Activated CD4-positive, alpha-beta T cell treated with anti-CD3 and anti-CD28 coated beads for 24 hours (primary cell): ENCODE measurements around the gene KIF2C.
"Not testable (repeated sequence)": the region's sequence is repeated elsewhere in the genome, so short reads cannot be mapped to it uniquely, and the experiment has no call there.

Source experiments
- DNase-seq, 2 donors: peaks; one replicate each; pipeline ENCODE4 v3.0.0-alpha.2; 2020; ENCODE audit warnings: low read depth in 2 of 2

The KIF2C gene

DNA sequence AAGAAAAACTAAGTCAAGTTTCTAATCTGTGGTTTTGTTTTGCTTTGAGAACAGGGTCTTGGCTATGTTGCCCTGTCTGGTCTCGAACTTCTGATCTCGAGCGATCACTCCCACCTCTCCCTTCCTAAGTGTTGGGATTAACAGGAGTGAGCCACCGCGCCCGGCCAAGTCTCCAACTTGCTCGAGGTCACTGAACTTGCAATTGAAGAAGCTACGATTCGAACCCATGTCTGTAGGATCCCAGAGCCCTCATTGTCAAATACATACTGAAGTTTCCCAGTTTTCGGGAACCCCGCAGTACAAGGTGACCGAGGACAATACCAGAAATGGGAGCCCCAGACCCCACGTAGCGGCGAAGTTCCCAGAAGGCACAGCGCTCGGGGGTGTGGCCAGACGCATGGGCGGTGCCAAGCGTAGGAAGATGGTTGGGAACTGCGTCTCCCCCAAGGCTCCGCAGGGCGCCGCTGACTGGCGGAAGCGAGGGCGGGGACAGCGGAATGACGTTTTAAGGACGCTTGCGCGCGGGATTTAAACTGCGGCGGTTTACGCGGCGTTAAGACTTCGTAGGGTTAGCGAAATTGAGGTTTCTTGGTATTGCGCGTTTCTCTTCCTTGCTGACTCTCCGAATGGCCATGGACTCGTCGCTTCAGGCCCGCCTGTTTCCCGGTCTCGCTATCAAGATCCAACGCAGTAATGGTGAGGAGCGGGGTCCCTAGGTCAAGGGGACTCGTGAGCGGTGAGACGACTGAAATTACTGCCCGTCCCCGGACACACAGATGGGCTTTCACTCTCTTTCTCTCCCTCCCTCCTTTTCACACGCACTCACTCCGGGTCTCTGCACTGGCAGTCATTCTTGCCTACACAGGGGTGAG is at the start of gene KIF2C:
TSS of gene KIF2C (plus strand) at position 531 of the 872 bp plus-strand sequence. CDS start at position 627, 96 bp downstream.
- DNase-seq, result peak; percentile 95 to 96

DNA sequence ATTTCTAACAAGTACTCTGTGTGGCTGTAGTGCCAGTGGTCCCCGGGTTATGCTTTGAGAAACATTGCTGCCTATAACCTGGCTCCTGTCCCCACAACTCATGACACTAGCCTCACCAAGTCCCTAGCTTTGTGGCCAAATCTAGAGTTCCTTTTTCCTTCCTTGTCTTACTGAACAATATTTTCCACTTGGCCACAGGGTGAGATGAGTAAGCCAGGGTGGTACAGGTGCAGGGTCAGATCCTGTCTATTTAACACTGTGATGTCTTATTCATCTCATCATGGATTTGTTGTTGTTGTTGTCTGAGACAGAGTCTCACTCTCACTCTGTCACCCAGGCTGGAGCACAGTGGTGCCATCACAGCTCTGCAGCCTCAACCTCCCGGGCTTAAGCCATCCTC is 46.5 kb upstream of the KIF2C start:
- no peak for DNase-seq

DNA sequence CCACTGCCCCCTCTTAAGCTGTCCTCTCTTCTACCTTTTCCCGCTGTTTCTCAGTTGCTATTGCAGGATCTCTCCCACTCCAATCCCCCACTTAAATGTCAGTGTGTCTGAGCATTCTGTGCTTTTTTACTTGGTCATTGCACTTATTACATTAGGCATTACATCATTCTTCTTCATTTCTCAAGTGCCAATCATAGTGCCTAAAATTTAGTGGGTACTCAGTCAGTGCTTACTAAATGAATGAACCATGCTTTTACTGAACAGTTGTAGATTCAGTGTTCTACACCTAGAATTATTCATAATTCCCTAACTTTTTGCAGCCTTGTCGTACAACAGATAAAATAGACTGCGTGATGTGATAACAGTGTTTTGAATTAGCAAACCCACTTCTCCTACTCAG is 45.7 kb upstream of the KIF2C start:
- no peak for DNase-seq

DNA sequence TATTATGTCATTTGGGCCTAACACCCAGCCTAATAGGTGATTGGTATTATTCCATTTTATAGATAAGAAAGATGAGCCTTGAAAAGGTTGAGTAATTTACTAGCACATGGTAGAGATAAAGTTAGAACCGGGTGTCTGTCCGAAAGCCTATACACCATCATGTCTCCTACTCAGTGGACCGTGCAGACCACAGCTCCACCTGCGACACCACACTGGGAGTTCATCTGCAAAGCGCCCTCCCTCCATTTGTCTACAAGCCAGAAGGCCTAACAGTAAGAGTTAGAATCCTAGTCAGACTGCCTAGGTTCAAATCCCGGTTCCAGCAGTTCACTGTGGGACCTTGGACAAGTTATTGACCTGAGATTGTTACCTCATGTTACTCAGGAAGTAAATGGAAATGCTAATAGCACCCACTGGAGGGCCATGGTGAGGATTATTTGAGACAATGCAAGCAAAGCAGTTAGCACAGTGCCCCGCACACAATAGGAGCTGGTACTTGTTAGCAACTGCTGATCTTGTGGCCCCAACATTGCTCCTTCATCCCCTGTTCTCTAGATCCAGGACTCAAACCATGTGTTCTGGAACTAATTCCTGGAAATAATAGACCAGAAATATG is 44.7 kb upstream of the KIF2C start:
- no peak for DNase-seq

DNA sequence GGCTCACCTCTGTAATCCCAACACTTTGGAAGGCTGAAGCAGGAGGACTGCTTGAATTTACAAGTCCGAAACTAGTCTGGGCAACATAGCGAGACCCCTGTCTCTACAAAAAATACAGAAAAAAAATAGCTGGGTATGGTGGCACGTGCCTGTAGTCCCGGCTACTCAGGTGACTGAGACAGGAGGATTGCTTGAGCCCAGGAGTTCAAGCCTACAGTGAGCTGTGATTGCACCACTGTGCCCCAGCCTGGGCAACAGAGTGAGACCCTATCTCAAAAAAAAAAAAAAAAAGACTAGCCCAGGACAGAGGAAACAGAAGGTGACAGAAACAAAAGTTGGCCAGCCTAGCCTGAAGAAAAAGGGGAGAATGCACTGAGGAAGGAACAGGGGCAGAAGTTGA is 44.0 kb upstream of the KIF2C start:
- DNase-seq, result no peak

DNA sequence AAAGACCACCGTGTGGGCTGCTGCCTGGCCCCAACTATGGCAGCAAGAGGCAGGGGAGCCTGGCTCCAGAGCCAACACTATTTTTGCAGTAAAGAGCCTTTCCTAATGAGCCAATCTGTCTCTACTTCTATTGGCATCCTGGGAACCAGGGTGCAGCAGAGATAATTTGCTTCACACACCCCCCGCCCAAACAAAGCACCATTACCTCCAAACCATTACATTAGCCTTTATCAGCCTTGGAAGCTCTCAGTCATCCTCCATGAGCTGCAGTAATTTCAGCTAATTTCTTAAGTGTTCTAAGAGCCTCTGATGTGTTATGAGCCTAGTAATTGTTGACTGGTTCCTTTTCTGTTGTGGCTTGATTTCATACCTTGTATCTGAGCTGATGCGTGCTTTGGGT is 43.5 kb upstream of the KIF2C start:
- DNase-seq, result no peak

DNA sequence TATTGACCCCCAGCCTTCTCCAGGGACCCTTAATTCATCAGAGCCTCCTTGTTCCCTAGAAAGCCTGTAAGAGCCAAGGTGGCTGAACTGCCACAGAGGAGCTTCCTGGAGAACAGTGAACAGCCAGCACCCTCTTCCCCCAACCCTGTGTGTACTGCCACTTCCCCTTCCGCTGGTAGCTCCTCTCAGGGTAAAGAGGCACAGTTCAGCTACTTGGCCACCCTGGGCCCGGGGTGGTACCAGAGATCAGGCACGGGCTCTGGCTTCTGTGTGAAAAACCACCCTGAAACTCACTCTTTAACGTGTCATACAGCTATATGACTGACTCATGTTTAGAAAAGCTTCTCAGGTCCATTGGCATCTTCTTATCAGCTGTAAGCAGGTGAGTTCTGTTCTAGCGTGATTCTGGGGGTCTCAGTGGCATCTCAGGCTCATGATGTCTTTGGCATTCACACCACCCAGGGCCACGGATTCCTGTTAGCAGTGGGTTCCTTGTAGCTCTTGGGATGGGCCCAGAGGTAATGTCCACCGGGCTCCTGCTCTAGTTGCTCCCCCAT is 42.8 kb upstream of the KIF2C start:
- DNase-seq, result no peak

DNA sequence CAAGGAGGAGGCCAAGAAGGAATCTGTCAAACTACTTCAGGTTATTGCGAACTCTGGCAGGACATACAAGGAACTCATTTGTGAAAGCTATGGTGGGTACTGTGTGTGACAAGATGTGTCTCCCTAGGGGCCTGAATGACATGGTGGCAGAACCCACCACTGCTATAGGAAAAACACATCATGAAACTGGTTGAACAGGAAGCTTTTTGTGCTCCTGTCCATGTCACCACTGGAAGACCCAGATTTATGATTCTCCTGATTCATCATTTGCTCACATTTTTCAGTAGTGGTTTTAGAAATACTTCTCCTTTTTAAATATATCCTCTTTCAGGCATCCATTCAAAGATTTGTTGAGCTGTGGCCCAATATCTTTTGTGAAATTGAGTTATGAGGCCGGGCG is 41.5 kb upstream of the KIF2C start:
- no peak for DNase-seq

DNA sequence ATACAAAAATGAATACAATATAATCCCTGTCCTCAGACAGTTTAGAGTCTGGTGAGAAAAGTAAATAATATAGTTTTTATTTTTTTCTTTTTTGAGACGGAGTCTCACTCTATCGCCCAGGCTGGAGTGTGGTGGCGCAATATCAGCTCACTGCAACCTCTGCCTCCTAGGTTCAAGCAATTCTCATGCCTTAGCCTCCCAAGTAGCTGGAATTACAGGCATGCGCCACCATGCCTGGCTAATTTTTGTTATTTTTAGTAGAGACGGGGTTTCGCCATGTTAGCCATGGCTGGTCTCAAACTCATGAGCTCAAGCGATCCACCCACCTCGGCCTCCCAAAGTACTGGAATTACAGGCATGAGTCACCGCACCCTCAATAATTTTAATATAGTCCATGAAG is 40.3 kb upstream of the KIF2C start:
- not testable (repeated sequence) for DNase-seq

DNA sequence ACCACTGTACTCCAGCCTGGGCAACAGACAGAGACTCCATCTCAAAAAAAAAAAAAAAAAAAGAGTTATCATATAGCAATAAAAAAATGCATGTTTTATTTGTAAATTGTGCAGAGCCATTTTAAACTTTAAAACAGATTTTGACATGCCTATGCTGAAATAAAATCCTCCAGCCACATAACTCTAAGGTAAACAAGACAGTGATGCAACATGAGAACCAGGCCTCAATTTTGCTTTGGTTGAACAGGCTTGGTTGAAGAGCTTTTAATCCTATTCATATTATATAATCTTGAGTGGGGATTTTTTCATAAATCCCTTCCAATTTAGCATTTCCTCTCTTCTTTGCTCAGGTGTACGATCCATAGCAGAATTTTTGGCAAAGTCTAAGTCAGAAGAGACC is 39.1 kb upstream of the KIF2C start:
- no peak for DNase-seq

DNA sequence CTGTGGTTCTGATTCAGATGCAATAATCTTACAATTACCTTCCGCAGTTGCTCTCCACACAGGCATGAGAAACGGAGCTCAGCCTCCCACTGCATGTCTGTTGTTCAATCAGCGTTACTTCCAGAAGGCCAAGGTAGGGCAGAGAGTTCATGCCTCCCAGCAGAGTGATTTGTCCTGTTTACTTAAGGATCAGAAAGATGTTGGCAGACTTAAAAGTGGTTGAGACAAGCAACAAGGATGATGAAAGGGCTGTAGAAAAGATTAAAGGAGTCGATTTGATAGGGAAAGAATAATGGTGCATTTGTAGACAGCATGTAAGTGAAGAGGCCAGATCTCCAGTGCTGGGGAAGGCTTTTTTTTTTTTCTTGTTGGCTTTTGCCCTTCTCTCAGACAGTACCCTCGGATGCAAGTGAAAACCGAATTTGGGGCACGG is 38.5 kb upstream of the KIF2C start:
- no peak for DNase-seq

DNA sequence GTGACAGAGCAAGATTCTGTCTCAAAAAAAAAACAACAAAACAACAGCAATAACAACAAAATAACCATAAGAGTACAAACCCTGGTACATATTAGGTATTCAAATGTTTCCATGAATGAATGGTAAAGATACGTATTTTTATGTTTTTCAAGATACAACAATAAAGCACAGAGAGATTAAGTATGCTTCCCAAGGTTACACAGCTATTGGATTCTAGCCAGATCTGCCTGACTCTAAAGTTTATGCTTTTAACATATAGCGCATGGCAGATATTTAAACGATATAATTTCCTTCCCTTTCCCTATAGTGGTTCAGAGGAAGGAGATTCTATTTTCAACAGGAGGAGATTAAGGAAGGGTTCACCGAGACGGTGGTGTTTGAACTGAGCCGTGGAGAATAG is 34.2 kb upstream of the KIF2C start:
- DNase-seq, result no peak

DNA sequence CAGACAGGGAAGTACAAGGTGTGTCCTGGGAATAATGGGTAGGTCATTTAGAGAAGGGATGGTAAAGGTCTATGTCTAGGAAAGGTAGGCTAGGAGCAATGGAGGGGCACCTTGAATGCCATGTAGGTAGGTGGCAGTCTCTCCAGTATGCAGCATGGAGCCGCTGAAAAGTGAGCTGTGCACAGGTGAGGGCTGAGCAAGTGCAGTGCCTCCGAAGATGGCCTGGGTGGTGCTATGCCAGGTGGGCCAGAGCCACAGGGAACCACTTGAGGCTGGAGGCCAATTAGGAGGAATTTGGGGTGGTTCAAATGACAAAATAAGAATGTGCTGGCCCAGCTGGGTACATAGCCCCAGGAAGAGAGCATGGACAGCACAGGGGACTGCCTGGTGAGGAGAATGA is 33.7 kb upstream of the KIF2C start:
- no peak for DNase-seq

DNA sequence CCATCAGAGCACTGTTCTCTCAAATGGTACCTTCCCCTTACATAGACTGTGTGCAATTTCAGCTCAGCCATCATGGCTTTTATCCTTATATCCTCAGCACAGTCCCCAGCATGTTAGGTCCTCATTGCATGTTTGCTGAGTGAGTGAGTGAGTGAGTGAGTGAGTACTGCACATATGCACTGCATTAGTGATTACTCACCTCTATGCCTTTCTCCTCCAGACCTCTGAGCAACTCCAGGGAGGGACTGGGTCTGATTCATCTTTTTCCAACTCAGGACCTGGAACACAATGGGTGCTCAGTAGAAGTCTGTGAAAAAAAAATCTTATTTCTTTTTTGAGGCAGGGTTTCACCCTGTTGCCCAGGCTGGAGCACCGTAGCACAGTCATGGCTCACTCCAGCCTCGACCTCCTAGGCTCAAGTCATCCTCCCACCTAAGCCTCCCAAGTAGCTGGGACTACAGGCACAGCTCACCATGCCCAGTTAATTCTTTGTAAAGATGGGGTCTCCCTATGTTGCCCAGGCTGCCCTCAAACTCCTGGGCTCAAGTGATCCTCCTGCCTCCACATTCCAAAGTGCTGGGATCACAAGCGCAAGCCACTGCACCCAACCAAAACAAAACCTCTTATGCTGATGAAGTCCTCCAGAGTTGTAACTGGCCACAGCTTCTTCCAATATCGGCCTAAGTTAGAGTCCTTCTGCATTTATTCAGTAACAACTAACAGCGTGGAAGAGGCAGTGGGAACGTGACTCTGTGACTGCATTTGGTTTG is 32.3 kb upstream of the KIF2C start:
- DNase-seq, result no peak

DNA sequence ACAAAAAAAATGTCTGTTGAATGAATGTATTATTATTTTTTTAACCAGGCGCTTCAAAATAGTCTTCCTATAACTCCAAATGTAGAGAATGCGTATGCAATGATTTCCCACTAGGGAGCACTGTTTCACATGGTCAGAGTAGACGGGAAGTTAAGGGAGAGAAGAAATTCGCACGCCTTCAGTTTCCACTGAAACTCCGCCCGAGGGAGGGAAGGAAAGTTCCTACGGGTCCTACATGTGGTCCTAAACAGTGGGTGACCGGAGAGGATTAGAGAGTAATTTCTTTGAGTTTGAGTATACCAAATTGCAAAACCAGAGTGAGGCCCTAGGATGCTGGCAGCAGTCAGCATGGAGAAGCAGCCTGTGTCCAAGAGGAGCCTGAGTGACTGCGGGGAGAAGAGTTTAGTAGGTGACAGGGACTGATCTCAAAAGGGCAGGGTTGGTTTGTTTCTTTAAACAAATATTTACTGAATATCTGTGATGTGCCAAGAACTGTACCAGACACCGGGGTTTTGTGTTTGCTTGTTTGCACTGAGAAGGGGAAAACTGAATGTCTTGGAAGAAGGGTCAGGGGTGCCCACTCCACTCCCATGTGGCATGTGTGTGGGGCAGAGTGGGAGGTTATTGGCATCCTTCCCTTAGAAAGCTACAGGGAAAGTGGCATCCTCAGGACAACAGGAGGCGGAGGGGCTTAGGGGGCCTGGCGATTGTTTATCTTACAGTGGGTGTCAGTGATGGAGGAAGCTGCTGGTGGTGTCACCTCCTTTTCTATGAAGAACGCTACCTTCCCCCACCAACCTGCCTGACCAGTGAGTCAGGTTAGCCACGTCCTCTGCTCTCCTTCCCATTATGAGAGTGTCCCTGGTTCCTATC is 31.4 kb upstream of the KIF2C start:
- DNase-seq, result no peak

DNA sequence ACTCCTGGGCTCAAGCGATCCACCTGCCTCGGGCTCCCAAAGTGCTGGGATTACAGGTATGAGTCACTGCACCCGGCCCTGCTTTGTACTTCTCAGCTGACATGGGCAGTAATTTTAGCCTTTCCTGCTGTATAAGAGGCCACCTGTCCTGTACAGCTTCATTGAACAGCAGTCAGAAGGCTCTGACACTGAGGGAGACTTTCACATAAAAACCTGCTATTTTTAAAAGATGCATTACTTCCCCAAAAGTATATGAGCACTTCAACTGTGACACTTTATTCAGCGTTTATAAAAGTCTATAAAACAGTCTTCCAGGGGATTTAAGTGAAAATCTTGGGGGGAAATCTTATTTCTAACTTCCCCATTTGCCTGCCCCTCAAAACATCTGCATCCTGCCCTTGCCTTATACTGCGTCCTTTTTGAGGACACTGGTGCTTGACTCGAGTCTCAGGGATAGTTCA is 26.3 kb upstream of the KIF2C start:
- DNase-seq, result no peak

DNA sequence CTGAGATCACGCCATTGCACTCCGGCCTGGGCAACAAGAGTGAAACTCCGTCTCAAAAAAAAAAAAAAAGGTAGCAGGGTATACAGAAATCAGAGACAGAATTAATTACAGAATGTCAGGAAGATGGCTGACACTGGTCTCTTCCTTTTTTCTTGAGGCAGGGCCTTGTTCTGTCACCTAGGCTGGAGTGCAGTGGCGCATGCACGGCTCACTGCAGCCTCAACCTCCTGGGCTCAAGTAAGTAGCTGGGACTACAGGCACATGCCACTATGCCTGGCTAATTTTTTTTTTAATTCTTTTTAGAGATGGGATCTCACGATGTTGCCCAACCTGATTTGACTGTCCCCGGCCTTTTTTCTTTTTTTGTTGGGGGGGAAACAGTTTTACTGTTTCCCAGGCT is 25.1 kb upstream of the KIF2C start:
- DNase-seq, result no peak

DNA sequence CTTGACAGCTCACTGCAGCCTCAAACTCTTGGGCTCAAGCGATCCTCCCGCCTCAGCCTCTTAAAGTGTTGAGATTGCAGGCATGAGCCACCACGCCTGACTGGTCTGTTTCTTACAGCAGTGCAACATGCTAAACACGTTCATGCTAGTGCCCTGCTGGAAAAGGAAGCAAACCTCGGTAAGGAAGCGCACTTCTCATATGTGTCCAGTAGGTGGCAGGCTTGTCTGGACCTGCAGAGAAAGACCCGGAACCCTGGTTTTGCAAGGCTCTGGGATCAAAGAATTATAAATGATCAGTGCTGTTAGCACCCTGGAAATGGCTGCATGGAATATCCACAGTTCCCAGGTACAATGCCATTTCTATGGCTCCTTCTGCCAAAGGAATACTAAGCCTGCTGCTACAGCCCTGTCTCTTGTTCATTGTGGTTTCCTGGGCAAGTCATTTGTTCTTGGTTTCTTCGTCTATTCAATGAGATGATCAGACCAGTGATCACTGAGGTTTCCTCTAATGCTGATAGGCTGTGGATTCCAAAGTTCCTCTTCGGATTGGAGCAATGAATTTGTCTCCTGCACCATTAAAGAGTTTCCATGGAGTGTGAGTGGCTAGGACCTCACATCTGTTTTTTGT is 24.6 kb upstream of the KIF2C start:
- DNase-seq, result peak in 1 of 2 donors; percentile 41

DNA sequence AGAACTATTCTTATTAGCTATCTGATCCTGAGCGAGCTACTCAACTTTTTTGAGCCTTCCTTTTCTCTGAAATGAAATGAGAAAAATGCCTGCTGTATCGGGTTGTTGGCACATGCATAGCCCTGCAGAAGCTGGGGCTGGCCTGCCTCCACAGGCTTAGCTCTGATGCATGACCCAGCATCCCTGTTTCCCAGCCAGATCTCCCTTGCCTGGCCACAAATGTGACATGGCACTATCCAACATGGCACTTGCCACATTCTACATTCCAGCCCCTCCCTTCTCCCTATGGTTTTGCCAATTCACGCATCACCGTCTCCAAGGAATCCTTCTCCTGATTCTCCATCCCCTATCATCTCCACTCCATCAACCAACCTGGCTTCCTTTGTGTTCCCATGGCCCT is 22.5 kb upstream of the KIF2C start:
- DNase-seq, result no peak

DNA sequence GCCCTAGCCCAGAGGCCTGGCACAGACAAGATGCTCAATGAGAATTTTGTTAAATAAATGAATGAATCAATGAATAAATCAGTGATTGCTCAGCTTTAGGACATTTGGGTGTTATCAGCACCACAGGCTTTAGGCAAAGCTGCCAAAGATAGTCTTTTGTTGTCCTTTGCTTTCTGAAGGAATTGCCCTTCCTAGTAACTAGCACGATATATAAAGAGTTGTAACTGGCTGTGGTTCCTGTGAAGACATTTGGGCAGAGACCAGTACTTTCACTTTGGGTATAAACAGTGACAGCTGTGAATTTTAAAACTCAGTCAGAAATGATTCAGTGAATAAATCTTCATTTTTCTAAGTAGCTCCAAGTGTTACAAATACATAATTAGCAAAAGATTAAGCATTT is 22.0 kb upstream of the KIF2C start:
- DNase-seq, result no peak

DNA sequence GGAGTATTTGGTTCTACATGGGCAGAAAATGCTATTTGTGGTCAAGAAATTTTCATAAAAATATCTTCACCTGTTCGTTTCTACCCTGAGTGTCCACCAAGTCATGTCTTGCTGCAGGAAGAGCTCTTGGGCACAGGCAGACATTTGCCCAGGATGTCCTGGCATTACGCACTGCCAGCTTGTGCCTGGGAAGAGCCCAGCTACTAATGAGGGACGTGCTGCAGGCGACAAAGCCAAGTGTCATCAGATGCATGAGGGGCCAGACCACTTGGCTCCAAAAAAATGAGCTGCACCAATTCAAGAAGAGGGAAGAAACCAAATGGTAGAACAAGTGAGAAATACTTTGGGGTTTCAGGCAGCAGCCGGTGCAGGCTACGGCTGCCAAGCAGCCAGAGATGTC is 21.5 kb upstream of the KIF2C start:
- no peak for DNase-seq
